H1 (cell line): ENCODE measurements around the gene GPD1L. TPM values are rescaled to one million over a fixed set of nuclear protein-coding genes. Genes with fewer than 3 reads are reported as not detected.

ENCODE experiments used
- BCL11A ChIP-seq, 2 experiments: IDR thresholded peaks; one replicate each; pipeline ENCODE4 v1.6.1; 2011; ENCODE audit warnings: low read depth in 2 of 2, low read length in 2 of 2, mild to moderate bottlenecking in 2 of 2
- CHD1 ChIP-seq: IDR thresholded peaks from 2 replicates; pipeline ENCODE4 v1.6.1; 2012; ENCODE audit warnings: low read depth, low read length, improper control_type of control experiment
- CHD2 ChIP-seq: IDR thresholded peaks from 2 replicates; pipeline ENCODE4 v1.6.1; 2012; ENCODE audit warnings: low read length, improper control_type of control experiment
- NANOG ChIP-seq: IDR thresholded peaks from 2 replicates; pipeline ENCODE4 v1.6.1; 2011; ENCODE audit warnings: low read length, low read depth, mild to moderate bottlenecking, inconsistent platforms; ENCODE audit not compliant: insufficient read depth, poor library complexity, severe bottlenecking
- RBBP5 ChIP-seq: IDR thresholded peaks from 2 replicates; pipeline ENCODE4 v1.7.1; 2012; ENCODE audit warnings: low read depth, mild to moderate bottlenecking, inconsistent platforms, low read length, moderate library complexity, borderline replicate concordance
- ZNF274 ChIP-seq: IDR thresholded peaks from 2 replicates; pipeline ENCODE4 v1.7.0; 2012; ENCODE audit warnings: low read length, borderline replicate concordance; ENCODE audit errors: extremely low read depth
- polyA plus RNA-seq, 7 experiments: library from polyadenylated mRNA; depleted of rRNA in 3 of 7; stranded (reverse) in 5 of 7; unstranded in 2 of 7; fragments of >200 nt in 5 of 7; fragments of 200-250 nt in 2 of 7; gene quantifications; 1 replicate in 5 of 7; 2 replicates in 1 of 7; 4 replicates in 1 of 7; pipeline versions ENCODE4 v1.2.1 to v1.2.3, GENCODE V29; 2011 to 2013; ENCODE audit warnings: missing spikeins in 2 of 7, mixed read lengths in 2 of 7
- total RNA-seq: library from RNA; stranded (reverse); fragmentation: NEBNext Ultra II Directional; extraction: Animal tissue kit (Norgen Biotek cat#: 25700); gene quantifications from 2 replicates; pipeline ENCODE4 v1.2.1, GENCODE V29; 2021
- TF ChIP-seq, protein P1 (sequence below): fragments of 300-600 bp; sonication (generic); IDR thresholded peaks from 2 replicates; pipeline ENCODE4 v1.7.1; 2012; ENCODE audit warnings: low read length, moderate library complexity, mild to moderate bottlenecking, inconsistent platforms; ENCODE audit not compliant: insufficient replicate concordance

The GPD1L gene
- total and polyA plus RNA-seq, 2 of the 8 experiments (the other 6 are each of a cell fraction or from before 2014, with no cell fraction given): 2.4 to 8.4 TPM

DNA sequence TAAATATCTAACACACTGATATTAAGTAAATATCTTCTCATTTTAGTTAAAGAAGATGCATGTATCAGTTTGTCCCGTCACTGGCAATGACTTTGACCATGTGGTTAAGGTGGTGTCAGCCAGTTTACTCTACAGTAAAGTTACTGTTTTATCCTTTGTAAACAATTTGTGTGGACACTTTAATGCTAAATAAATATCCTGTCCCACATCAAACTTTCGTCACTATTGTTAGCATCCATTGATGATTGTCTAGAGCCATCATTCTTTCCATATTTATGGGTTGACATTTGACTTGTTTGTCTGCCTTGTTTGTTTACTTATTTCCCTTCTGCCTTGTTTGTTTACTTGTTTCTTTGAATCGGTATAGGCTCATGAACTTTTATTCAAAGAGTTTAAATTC lies 11.0 kb upstream of the GPD1L start (continued):
- TF ChIP-seq, protein P1, sequence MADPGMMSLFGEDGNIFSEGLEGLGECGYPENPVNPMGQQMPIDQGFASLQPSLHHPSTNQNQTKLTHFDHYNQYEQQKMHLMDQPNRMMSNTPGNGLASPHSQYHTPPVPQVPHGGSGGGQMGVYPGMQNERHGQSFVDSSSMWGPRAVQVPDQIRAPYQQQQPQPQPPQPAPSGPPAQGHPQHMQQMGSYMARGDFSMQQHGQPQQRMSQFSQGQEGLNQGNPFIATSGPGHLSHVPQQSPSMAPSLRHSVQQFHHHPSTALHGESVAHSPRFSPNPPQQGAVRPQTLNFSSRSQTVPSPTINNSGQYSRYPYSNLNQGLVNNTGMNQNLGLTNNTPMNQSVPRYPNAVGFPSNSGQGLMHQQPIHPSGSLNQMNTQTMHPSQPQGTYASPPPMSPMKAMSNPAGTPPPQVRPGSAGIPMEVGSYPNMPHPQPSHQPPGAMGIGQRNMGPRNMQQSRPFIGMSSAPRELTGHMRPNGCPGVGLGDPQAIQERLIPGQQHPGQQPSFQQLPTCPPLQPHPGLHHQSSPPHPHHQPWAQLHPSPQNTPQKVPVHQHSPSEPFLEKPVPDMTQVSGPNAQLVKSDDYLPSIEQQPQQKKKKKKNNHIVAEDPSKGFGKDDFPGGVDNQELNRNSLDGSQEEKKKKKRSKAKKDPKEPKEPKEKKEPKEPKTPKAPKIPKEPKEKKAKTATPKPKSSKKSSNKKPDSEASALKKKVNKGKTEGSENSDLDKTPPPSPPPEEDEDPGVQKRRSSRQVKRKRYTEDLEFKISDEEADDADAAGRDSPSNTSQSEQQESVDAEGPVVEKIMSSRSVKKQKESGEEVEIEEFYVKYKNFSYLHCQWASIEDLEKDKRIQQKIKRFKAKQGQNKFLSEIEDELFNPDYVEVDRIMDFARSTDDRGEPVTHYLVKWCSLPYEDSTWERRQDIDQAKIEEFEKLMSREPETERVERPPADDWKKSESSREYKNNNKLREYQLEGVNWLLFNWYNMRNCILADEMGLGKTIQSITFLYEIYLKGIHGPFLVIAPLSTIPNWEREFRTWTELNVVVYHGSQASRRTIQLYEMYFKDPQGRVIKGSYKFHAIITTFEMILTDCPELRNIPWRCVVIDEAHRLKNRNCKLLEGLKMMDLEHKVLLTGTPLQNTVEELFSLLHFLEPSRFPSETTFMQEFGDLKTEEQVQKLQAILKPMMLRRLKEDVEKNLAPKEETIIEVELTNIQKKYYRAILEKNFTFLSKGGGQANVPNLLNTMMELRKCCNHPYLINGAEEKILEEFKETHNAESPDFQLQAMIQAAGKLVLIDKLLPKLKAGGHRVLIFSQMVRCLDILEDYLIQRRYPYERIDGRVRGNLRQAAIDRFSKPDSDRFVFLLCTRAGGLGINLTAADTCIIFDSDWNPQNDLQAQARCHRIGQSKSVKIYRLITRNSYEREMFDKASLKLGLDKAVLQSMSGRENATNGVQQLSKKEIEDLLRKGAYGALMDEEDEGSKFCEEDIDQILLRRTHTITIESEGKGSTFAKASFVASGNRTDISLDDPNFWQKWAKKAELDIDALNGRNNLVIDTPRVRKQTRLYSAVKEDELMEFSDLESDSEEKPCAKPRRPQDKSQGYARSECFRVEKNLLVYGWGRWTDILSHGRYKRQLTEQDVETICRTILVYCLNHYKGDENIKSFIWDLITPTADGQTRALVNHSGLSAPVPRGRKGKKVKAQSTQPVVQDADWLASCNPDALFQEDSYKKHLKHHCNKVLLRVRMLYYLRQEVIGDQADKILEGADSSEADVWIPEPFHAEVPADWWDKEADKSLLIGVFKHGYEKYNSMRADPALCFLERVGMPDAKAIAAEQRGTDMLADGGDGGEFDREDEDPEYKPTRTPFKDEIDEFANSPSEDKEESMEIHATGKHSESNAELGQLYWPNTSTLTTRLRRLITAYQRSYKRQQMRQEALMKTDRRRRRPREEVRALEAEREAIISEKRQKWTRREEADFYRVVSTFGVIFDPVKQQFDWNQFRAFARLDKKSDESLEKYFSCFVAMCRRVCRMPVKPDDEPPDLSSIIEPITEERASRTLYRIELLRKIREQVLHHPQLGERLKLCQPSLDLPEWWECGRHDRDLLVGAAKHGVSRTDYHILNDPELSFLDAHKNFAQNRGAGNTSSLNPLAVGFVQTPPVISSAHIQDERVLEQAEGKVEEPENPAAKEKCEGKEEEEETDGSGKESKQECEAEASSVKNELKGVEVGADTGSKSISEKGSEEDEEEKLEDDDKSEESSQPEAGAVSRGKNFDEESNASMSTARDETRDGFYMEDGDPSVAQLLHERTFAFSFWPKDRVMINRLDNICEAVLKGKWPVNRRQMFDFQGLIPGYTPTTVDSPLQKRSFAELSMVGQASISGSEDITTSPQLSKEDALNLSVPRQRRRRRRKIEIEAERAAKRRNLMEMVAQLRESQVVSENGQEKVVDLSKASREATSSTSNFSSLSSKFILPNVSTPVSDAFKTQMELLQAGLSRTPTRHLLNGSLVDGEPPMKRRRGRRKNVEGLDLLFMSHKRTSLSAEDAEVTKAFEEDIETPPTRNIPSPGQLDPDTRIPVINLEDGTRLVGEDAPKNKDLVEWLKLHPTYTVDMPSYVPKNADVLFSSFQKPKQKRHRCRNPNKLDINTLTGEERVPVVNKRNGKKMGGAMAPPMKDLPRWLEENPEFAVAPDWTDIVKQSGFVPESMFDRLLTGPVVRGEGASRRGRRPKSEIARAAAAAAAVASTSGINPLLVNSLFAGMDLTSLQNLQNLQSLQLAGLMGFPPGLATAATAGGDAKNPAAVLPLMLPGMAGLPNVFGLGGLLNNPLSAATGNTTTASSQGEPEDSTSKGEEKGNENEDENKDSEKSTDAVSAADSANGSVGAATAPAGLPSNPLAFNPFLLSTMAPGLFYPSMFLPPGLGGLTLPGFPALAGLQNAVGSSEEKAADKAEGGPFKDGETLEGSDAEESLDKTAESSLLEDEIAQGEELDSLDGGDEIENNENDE: no peak
- TF ChIP-seq NANOG (no peak), ZNF274 (no peak), CHD1 (no peak), CHD2 (no peak), BCL11A (IDR thresholded peaks at IDR 0.05; ENCODE audit: low read depth in 2 of 2, low read length in 2 of 2) (no peak), RBBP5 (no peak)
- TF ChIP-seq, all 59 proteins: peak for 0
